HG03521 (cell line): ENCODE results near the gene POLR1H.
A peak's percentile ranks its signal among the peaks of the same experiment; 100 is the strongest.

Experiments
- ATAC-seq: cut with Tn5 transposase; IDR thresholded peaks from one replicate; pipeline ENCODE4 v1.9.1; 2021; ENCODE audit warnings: mild to moderate bottlenecking, moderate library complexity; ENCODE audit not compliant: unreplicated experiment

POLR1H gene

DNA sequence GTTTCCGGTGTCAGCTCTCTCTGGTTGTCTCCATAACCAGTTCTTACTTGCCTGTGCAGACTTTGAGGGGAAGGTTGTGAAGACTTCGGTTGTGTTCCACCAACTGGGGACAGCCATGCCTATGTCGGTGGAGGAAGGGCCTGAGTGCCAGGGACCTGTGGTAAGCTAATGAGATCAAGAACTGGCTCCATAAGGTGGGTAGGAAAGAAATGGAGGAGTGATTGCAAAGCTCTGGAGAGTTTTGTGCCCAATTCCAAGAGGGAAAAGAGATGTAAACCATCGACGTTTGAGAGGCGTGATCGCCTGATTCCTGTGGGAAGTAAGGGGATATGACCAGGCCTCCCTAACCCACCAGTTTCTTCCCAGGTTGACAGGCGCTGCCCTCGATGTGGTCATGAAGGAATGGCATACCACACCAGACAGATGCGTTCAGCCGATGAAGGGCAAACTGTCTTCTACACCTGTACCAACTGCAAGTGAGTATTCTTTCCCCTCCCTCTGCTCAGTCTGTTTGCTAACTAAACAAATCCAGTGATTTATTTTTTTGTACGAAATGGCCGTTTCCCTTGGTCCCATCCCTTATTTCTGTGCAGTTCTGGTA lies 893 bp downstream of the POLR1H start:
- peak; percentile 8 for ATAC-seq

DNA sequence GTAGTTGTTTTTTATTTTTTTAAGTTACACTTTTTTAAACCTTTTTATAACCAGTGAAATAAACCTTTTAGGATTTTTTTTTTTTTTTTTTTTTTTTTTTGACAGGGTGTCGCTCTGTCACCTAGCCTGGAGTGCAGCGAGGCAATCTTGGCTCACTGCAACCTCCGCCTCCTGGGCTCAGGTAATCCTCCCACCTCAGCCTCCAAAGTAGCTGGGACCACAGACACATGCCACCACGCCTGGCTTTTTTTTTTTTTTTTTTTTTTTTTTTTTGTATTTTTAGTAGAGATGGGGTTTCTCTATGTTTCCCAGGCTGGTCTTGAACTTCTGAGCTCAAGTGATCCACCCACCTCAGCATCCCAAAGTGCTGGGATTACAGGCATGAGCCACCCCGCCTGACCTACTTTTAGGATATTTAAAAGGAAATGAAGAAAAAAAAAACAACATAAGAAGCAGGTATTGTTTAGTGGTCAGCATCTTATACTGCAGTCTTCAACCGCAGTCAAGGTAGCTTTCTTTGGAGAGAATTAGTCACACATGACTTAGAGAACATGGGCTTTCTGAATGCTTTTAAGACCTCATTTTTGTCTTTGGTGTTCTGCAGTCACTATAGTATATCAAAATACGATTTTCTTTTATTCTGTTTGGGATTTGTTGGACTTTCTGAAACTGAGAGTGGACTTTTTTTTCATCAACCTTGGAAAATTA lies 1.6 kb downstream of the POLR1H start:
- ATAC-seq = no peak

DNA sequence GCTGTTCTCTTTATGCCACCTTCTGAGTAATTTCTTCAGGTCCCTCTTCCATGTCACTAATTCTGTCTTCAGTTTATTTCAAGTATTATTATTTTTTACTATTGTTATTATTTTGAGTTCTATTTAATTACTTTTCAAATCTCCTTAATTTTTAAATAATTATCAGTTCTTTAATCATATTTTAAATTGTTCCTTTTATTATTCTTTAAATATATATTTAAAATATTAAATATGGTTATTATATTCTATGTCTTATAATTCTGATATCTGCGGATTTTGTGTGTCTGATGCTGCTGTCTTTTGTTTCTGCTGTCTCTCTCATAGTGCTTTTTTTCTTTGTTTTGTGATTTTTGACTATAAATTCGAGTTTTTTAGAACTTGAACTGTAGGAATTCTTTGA lies 2.2 kb downstream of the POLR1H start:
- no peak for ATAC-seq

DNA sequence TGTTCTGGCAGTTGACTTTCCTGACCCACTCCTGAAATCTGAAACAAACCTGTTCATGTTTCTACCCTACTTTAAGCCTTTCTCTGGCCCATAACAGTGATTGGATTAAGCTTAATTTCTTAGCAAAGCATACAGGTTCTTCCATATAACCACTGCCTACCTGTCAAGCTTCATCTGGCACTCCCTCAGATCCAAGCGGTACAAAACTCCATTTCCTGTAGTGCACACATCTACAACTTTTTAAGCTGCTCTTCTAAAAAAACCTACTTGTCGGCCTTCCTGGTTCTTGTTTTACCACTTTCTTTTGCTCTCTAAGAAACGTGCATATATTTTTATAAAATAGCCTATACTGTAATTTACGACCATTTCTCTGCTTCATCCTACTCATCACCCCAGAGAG lies 5.0 kb downstream of the POLR1H start:
- no peak for ATAC-seq

DNA sequence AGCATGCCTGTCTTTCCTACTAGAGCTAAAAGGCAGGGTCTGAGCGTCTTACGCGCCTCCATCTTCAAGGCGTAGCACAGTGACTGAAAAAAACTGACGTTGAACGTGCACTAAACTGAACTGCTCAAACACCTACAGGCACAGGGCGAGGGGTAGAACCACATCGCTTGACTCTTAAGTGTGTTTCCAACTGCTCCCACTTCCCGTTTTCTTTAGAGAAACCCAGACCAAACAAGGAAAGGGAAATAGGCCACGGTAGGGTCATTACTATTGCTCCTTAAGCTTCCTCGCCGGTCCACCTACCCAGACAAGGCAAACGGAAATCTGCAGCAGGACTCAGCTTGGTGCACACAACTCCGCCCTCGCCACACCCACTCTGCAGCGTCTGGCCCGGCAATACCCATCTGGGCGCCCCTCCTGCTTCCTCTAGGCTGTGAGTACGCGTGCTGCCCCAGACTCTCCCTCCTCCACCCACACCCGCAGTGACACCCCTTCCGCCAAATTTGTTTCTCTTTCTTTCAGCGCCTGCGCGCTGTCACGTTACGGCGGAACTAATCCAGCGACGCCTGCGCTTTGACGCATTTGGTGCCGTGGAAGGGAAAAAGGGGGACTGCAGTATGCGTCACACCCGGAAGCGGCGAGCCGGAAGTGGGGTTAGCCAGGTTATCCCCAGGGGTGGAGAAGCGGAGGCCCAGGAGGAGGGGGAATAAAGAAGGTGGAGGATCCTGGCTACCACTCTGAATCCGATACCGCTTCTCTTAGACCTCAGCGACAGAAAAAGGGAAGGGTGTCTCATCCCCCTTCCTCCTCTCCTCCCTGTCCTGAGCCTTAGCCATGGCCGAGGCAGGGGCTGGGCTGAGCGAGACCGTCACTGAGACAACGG lies 5.8 kb downstream of the POLR1H start, which contains the start of gene PPP1R11:
TSS of gene PPP1R11 (plus strand) at position 622 of the 883 bp plus-strand sequence. CDS start at position 835, 213 bp downstream.
- peak; percentile 93 for ATAC-seq

DNA sequence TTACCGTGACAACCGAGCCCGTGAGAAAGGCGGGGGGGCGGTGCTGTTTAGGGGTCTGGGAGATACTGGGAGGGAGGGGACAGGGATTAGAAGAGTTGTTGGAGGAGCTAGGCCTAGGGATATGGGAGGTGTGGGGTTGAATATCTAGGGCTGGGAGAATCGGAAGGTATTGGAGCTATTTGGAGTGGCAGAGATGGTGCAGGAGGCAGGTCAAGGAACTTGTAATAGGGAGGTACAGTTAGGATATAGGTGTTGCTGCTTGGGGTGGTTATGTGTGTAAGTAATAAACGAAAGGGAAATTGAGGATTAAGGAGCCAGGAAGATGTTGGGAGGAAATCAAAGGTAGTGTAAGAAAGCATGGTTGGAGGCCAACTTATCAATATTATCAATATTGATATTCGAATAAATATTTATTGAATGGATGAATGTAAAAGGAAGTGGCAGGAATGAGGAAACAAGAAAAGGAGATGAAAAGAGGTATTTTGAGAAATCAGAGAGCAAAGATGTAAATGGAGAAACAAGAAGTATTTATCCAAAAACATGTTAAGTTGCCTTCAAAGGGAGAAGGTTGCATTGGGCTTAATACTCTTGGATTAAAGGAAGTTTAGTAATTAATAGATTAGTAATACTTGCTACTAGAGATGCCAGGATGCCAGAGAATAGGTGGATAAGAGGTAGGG lies 6.5 kb downstream of the POLR1H start:
- no peak for ATAC-seq

DNA sequence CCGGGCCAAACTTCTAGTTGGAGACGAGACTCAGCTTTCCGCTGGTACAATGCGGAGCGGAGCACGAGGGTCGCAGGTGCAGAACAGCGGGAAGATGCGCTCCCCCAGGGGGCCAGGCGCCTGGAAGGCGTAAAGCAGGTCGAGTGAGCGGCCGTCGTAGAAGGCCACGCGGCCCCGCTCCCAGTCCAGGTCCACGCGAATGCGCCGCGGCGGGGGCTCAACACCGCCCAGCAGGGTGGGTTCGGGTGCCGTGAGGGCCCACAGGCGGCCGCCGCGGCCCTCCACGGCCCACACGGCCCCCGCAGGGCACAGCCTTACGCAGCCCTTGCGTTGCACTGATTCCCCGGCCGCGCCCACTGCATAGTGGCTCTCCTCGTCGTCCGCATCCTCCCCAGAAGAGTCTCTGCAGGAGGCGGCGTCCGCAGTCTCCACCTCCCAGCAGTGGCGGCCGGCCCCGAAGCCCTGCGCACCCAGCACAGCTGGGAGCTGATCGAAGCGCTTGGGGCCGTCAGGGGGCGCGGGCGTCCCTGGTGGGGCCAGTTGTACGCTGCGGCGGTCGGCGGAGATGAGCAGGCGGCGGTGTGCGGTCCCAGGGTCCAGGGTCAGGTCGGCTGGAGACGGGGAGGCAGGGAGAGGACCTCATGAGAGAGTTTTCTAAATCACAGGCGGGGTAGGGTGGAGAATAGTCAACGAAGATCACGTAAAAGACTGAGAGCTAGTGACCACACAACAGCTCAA lies 10.2 kb downstream of the POLR1H start:
- ATAC-seq = no peak

DNA sequence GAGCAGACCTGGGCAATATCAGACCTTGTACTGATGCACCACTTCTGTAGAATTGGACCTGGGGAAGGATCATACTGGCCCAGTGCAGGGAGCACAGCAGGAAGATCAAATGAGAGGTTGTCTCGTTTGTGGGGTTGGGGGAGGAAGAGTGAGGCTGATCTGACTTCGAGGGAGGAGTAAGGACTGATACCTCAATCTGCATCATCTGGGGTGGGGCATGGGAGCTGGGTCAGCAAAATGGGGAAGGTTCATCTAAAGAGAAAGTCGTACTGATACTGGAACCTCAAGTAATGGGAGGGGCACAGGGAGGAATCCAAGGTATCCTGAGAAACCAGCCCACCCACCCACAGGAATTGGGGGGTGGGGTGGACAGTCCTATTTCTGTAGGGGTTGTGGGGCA lies 10.8 kb downstream of the POLR1H start:
- ATAC-seq = no peak

DNA sequence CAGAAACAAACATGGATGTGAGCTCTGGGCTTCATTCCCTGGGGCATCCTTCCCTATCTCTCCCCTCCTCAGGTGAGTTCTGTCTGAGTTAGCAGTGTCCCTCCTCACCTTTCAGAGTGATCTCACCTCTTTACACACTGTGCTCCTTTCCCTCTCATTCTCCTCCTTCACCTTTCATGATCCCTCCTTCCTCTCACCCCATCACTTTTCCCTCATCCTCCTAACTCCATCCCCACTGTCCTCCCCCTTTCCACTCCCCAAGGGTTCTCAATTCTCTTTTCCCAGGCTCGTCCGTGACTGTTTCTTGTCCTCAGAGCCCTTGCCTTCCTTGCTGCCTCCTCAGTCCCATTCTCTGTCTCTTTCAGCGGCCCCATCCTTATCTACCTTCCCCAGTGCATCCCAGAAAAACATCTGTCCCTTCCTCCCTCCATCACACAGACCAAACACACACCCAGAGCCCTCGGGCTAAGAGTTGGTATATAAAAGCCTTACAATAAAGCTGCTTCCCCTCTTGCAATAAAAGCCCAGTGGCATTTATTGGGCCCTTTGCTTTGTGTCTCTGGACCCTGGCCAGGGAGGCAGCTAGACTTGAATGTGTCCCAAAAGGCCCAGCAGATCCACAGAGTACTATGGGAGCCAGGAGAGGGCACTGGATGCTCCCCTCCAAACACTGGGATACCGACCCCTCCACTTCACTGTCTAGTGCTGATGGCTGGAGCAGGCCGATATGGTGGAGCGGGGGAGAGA lies 12.6 kb downstream of the POLR1H start:
- ATAC-seq = no peak

DNA sequence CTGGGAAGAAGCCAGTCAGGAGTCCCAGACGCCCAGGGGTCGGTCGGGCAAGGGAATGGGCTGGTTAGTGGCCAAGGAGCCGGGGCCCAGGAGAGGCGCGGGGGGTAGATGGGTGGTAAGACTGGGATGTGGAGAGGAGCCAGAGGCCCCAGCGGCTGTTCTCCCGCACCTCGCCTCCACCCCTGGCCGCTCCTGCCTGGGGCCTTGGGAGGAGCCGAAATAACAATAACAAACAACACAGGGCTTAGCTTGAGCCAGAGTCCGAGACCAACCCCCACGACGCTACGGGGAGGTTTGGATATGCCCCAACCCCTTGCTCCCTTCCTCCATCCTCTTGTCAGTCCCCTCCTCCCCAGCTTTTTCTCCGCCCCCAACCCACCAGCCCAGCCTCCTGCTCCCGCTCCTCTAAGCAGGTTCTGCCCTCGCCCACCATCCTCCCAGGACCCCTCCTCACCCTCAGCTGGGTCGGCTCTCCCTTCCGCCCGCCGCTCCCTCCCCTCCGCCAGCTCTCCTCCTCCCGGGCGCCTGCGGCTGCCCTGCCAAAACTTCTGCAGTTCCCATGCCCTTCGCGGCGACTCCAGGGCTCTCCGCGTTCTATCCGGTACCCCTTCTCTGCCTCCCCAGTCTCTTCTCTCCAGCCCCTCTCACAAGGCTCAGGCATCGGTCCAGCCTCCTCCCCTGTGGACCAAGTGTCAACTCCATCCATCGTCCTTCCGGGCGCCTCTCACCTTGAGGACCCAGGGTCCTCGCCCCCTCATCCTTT lies 13.4 kb downstream of the POLR1H start:
- ATAC-seq = no peak

DNA sequence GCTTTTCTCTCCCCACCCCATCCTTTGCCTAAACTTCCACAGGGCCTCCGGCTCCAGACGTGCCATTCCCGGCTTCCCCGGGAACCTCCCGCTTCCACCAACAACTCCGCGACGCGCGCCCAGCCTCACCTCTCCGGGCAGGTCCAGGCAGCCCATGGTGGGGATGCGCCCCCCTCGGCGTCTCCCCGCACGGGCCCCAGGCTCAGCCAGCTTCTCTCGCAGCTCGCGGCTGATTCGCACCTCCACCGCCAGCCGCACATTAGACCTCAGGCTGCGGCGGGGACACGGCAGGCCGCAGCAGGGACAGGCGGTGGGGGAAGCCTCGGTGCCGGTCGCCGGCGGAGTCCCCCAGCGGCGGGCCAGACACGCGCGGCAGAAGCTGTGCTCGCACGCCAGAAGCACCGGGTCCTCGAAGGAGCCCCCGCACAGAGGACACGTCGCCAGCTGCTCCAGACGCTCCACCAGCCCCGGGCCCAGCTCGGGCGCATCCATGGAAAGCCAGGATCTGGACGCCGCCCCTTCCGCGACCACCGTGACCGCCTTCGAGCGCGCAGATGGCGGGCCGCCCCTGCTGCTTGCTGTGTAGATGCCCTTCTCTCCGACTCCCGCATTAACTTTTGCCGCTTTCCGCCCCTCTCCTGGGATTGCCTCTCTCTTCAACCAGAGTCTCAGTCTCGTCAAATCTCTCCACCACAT lies 14.2 kb downstream of the POLR1H start, which contains the start of gene RNF39:
TSS of gene RNF39 (minus strand) at position 676 of the 696 bp plus-strand sequence. CDS start at position 492, 184 bp downstream.
- ATAC-seq = no peak

DNA sequence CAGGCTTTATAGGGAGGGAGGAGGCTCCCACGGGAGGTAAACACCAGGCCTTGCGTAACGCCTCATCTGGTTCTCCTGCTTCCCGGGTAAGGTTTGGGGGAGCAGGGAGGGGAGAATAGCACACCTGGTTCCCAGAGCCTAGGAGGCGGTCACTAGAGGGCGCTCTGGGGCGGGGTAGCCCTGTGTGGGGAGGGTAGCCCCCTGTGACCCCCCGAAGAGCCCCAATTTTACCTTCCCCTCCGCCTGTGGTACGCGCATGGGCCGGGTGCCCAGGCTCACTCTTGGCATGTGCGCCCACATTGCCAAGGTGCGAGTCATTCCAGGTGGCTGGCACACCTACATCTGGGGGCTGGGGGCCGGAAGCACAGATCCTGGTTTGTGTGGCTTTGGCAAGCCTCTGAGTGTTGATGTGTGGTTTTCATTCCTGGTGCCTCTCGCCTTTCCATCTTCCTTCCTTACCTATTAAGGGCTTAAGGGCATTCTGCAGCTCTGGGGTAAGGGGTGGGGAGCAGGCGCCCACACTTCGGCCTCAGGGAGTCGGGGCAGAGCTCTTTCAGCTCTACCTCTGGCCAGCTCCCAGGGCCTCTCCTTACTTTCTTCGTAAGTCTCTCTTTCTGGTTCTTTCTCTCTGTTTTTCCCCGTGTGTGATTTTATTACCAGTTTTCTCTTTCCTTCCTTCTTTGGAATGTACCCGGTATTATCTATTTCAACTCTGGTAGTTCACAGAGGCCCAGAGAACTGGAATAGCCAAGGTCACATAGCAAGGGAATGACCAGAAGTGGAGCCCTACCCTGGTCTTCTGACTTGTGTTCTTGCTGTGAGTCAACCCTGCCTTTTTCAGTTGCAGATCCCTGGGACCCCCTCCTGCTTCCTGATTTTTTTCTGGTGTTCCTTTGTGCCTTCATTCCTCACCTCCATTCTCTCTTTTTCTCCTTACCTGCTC lies 15.0 kb downstream of the POLR1H start:
- no peak for ATAC-seq

DNA sequence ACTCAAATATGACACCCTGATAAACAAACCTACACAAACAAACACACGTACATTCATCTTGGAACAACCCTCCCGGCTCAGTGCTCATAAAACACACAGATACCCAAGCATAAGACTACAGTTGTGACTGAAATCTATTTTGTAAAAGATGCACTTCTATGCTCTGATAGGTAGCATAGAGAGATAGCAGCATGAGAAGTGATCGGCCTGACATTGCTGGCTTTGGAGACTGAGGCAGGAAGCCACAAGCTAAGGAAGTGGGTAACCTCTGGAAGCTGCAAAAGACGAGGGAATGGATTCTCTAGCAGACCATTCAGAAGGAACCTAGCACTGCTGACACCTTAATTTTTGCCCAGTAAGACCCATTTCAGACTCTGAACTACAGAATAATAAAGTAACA lies 16.2 kb downstream of the POLR1H start:
- no peak for ATAC-seq

DNA sequence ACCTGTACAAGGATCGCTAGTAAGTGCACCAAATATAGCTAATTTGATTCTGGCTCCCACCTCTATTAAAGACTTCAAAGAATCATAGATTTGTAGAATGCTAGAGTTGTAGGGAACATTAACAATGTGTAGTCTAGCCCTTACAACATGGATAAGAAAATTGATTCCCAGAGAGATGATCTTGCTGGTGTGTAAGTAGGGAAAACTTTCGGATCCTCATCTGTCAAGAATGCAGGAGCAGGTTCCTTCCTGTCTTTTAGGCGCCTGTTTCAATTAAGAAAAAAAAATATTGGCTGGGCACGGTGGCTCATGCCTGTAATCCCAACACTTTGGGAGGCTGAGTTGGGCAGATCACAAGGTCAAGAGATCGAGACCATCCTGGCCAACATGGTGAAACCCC lies 26.8 kb downstream of the POLR1H start:
- ATAC-seq = no peak

DNA sequence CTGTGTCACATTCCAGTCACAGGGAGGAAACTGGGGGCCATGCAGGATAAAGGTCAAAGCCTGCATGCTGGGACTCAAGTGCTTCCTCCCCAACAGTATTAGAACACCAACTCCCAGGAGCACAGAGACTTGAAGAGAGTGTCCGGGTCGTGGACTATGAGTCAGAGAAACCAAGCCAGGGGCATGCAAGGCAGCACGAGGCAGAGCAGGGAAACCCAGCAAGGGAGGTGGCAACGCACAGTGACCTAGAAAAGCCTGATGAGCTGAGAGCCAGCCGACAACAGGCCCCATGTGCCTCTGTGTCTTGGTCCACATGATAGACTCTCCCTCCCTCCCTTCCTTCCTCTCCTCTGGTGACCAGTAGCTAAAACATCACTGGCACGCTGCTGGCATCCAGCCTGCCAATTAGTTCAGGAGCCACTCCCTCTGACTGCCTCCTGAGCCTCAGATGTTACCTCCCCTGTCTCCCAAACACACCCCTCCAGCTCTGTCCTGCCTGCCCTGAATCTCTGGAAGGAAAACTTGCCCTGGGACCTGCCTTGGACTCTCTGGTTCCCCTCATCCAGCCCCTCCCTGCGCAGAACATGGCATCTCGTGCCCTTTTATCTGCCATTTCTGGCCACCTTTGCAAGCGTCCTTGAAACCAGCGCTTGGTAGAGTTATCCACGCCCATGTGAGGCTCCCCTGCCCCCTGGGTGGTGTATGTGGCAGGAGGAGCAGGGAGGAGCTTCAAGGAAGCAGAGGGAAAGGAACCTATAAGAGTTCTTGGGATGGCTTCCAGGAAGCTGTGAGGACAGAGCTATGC lies 30.7 kb downstream of the POLR1H start:
- no peak for ATAC-seq

DNA sequence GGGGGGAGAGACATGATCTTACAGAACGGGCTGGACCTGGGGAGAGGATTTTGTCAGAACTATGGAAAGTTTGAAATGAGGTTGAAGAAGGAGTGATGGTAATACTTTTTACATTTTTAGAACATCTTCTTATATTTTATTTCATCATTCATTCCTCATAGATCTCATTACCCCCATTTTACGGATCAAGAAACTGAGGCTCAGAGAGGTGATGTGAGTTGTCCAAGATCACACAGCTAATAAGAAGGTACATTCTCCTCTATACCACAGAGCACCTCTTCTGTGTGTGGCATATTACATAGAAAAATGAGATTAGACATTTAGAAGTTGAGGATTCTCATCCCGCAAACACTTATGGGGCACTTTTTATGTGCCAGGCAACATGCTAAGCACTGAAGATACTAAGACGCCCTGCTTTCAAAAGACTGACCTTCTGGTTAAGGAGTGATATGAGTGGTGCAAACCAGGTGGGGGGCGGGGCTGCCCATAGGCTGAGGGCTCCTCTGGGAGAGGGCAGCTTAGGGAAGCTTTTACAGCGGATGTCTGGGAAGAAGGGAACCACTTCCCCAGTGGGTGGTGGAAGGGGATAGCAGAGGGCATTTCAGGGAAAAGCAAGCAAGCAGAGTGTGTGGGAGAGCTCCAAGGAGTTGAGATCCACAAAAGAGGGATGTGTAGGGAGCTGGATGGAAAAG lies 31.9 kb downstream of the POLR1H start:
- ATAC-seq = no peak
